ENCODE results near the gene VPS45.

VPS45 gene

GRCh38 chr1:150162862-150163706, 95.5 kb downstream of the VPS45 start:
- TF ChIP-seq CTCF (IDR thresholded peaks at IDR 0.05), result no peak
- peak overlapping the region; percentile 95 for H3K27ac ChIP-seq
- H3K4me3 ChIP-seq, result peak overlapping the region; percentile 64
- DNase-seq (ENCODE audit: low spot score), result peak; percentile 98

GRCh38 chr1:150164224-150164623, 96.6 kb downstream of the VPS45 start:
- Histone ChIP-seq H3K27ac (peak overlapping the region; percentile 95), H3K4me3 (no peak overlapping the region)
- no peak for TF ChIP-seq CTCF (IDR thresholded peaks at IDR 0.05)
- DNase-seq (ENCODE audit: low spot score), result no peak

GRCh38 chr1:150164779-150165178, 97.2 kb downstream of the VPS45 start:
- H3K4me3 ChIP-seq, result no peak overlapping the region
- no peak for TF ChIP-seq CTCF (IDR thresholded peaks at IDR 0.05)
- DNase-seq (ENCODE audit: low spot score), result no peak
- H3K27ac ChIP-seq, result peak overlapping the region; percentile 95

GRCh38 chr1:150165622-150166612, 98.3 kb downstream of the VPS45 start:
- no peak for TF ChIP-seq CTCF (IDR thresholded peaks at IDR 0.05)
- H3K4me3 ChIP-seq, result no peak overlapping the region
- peak overlapping the region; percentile 43 to 95 for H3K27ac ChIP-seq
- DNase-seq (ENCODE audit: low spot score), result no peak

GRCh38 chr1:150168960-150169601, 101.5 kb downstream of the VPS45 start:
- no peak overlapping the region for H3K4me3 ChIP-seq
- TF ChIP-seq CTCF (IDR thresholded peaks at IDR 0.05), result peak; percentile 60
- H3K27ac ChIP-seq, result no peak overlapping the region
- DNase-seq (ENCODE audit: low spot score), result no peak

GRCh38 chr1:150171801-150172200, 104.2 kb downstream of the VPS45 start:
- TF ChIP-seq CTCF (IDR thresholded peaks at IDR 0.05), result no peak
- no peak for DNase-seq (ENCODE audit: low spot score)
- H3K27ac ChIP-seq, result no peak overlapping the region
- H3K4me3 ChIP-seq, result no peak overlapping the region
